SK-N-SH (cell line): Measurements from ENCODE around the gene BRCA1. TPM values are rescaled to one million over a fixed set of nuclear protein-coding genes. Genes with fewer than 3 reads are reported as not detected.

ENCODE experiments used
- CTCF ChIA-PET: fragments of 300-600, 350-600 bp; formaldehyde crosslinking; extraction: SDS; loops from one replicate; lab custom pipeline; 2021; lab: Yijun Ruan, JAX
- POLR2A ChIA-PET: fragments of 350-600 bp; sonication (Branson Sonifier 250); formaldehyde crosslinking; extraction: SDS; loops from one replicate; lab custom pipeline; 2020; ENCODE audit warnings: antibody characterized with exemption, inconsistent platforms; lab: Yijun Ruan, JAX
- DNase-seq: peaks from one replicate; pipeline ENCODE4 v3.0.0; 2012
- H2AFZ ChIP-seq: fragments of 200-600 bp; sonication (generic); 2 replicates; pipeline ENCODE4 v1.8.1; 2016; ENCODE audit warnings: antibody characterized with exemption, mild to moderate bottlenecking, low read depth
- H3F3A ChIP-seq: fragments of 200-600 bp; sonication (generic); replicated peaks from 2 replicates; pipeline ENCODE3; 2016; ENCODE audit warnings: antibody characterized with exemption, mild to moderate bottlenecking; ENCODE audit not compliant: insufficient read depth
- H3K27ac ChIP-seq, 2 experiments: fragments of 200-500 bp in 1 of 2; fragments of 200-600 bp in 1 of 2; sonication (Bioruptor generic) in 1 of 2; sonication (generic), shearing (Covaris generic) in 1 of 2; 2 replicates each; pipeline versions ENCODE4 v1.5.1 to v1.6.1; 2014 to 2016; ENCODE audit warnings: low read depth in 2 of 2, inconsistent platforms in 1 of 2, low read length in 1 of 2, mild to moderate bottlenecking in 1 of 2, mixed read lengths in 1 of 2
- H3K27me3 ChIP-seq: fragments of 200-600 bp; sonication (generic), shearing (Covaris generic); 2 replicates; pipeline ENCODE4 v1.6.1; 2016; ENCODE audit warnings: mixed run types; ENCODE audit not compliant: insufficient read depth
- H3K36me3 ChIP-seq, 2 experiments: fragments of 200-500 bp in 1 of 2; fragments of 200-600 bp in 1 of 2; sonication (Bioruptor generic) in 1 of 2; sonication (generic) in 1 of 2; replicated peaks in 1 of 2; 2 replicates each; pipeline versions ENCODE3 to v1.5.1; 2014 to 2016; ENCODE audit warnings: low read length in 1 of 2, mild to moderate bottlenecking in 1 of 2; ENCODE audit not compliant: insufficient read depth in 2 of 2, control insufficient read depth in 1 of 2
- H3K4me1 ChIP-seq, 2 experiments: fragments of 200-500 bp in 1 of 2; fragments of 200-600 bp in 1 of 2; sonication (Bioruptor generic) in 1 of 2; sonication (generic), shearing (Covaris generic) in 1 of 2; 2 replicates each; pipeline versions ENCODE4 v1.5.1 to v1.6.1; 2014 to 2016; ENCODE audit warnings: low read depth in 1 of 2, low read length in 1 of 2, mixed run types in 1 of 2; ENCODE audit not compliant: insufficient read depth in 2 of 2, control insufficient read depth in 1 of 2
- H3K4me2 ChIP-seq: fragments of 200-600 bp; sonication (generic), shearing (Covaris generic); 2 replicates; pipeline ENCODE4 v1.6.1; 2017; ENCODE audit warnings: mixed run types
- H3K4me3 ChIP-seq, 2 experiments: fragments of 200-500 bp in 1 of 2; fragments of 200-600 bp in 1 of 2; sonication (Bioruptor generic) in 1 of 2; sonication (generic), shearing (Covaris generic) in 1 of 2; 2 replicates each; pipeline versions ENCODE4 v1.5.1 to v1.8.1; 2014 to 2016; ENCODE audit warnings: low read depth in 2 of 2, inconsistent platforms in 1 of 2, low read length in 1 of 2, mild to moderate bottlenecking in 1 of 2, mixed read lengths in 1 of 2, moderate library complexity in 1 of 2
- H3K79me2 ChIP-seq: fragments of 200-600 bp; sonication (generic); 2 replicates; pipeline ENCODE4 v1.8.1; 2017; ENCODE audit warnings: mild to moderate bottlenecking; ENCODE audit not compliant: insufficient read depth
- H3K9ac ChIP-seq: fragments of 200-600 bp; sonication (generic); 2 replicates; pipeline ENCODE4 v1.6.1; 2017; ENCODE audit warnings: mixed run types
- H3K9me2 ChIP-seq: fragments of 200-600 bp; sonication (generic); 2 replicates; pipeline ENCODE4 v1.6.1; 2017; ENCODE audit warnings: mixed run types
- H3K9me3 ChIP-seq: fragments of 200-600 bp; sonication (generic); 2 replicates; pipeline ENCODE4 v1.6.1; 2017; ENCODE audit warnings: mixed run types, mild to moderate bottlenecking, moderate library complexity
- H4K20me1 ChIP-seq: fragments of 200-600 bp; sonication (generic); 2 replicates; pipeline ENCODE4 v1.6.1; 2017; ENCODE audit warnings: mild to moderate bottlenecking, mixed run types; ENCODE audit not compliant: insufficient read depth
- CTCF ChIP-seq: fragments of 200-600 bp; sonication (generic); IDR thresholded peaks from 2 replicates; pipeline ENCODE4 v1.6.1; 2017; ENCODE audit warnings: antibody characterized with exemption, mild to moderate bottlenecking, moderate library complexity
- ELF1 ChIP-seq: IDR thresholded peaks from 2 replicates; pipeline ENCODE4 v1.4.0; 2012
- EZH2phosphoT487 ChIP-seq: fragments of 200-600 bp; sonication (generic); IDR thresholded peaks from 2 replicates; pipeline ENCODE4 v1.6.1; 2017; ENCODE audit warnings: low read depth, mixed run types, mild to moderate bottlenecking, antibody characterized with exemption, moderate library complexity, borderline replicate concordance
- FOXM1 ChIP-seq: IDR thresholded peaks from 2 replicates; pipeline ENCODE4 v1.4.0; 2012; ENCODE audit warnings: low read depth, mild to moderate bottlenecking
- GABPA ChIP-seq: IDR thresholded peaks from 2 replicates; pipeline ENCODE4 v1.4.0; 2012; ENCODE audit warnings: low read depth, mild to moderate bottlenecking
- GATA2 ChIP-seq: sonication (generic); formaldehyde crosslinking; IDR thresholded peaks from 2 replicates; pipeline ENCODE4 v1.5.0; 2020; ENCODE audit warnings: mild to moderate bottlenecking, missing genetic modification reagents
- IRF3 ChIP-seq: fragments of 150-350 bp; IDR thresholded peaks from 2 replicates; pipeline ENCODE4 v1.6.1; 2016; ENCODE audit warnings: mild to moderate bottlenecking, low read depth, low read length
- JUND ChIP-seq: IDR thresholded peaks from 2 replicates; pipeline ENCODE4 v1.4.0; 2012
- MAX ChIP-seq: IDR thresholded peaks from 2 replicates; pipeline ENCODE4 v1.4.0; 2012; ENCODE audit warnings: low read depth
- PBX3 ChIP-seq: IDR thresholded peaks from 2 replicates; pipeline ENCODE4; 2012
- POLR2AphosphoS5 ChIP-seq: IDR thresholded peaks from 2 replicates; pipeline ENCODE4 v1.6.1; 2012; ENCODE audit warnings: low read depth, low read length
- REST ChIP-seq: IDR thresholded peaks from 2 replicates; pipeline ENCODE4 v1.6.1; 2012; ENCODE audit warnings: mild to moderate bottlenecking, low read depth, low read length, moderate library complexity
- RFX5 ChIP-seq: IDR thresholded peaks from 2 replicates; pipeline ENCODE4 v1.6.1; 2012; ENCODE audit warnings: mild to moderate bottlenecking, improper control_type of control experiment, low read length
- SMC3 ChIP-seq: IDR thresholded peaks from 2 replicates; pipeline ENCODE4 v1.6.1; 2012; ENCODE audit warnings: low read depth, low read length, improper control_type of control experiment
- TAF1 ChIP-seq: IDR thresholded peaks from 2 replicates; pipeline ENCODE4 v1.6.1; 2012; ENCODE audit warnings: low read depth, mild to moderate bottlenecking, low read length, moderate library complexity, borderline replicate concordance
- USF1 ChIP-seq: IDR thresholded peaks from 2 replicates; pipeline ENCODE4 v1.4.0; 2012; ENCODE audit warnings: low read depth, borderline replicate concordance
- ZBTB33 ChIP-seq: IDR thresholded peaks from 2 replicates; pipeline ENCODE4 v1.4.0; 2012; ENCODE audit warnings: low read depth, borderline replicate concordance
- WGBS: methylation state at CpG from one replicate; pipeline ENCODE4 v1.1.6; 2017; ENCODE audit warnings: low lambda C conversion rate; 5-methylcytosine and 5-hydroxymethylcytosine counted together
- polyA plus RNA-seq, 3 experiments: library from polyadenylated mRNA; depleted of rRNA; stranded (reverse); fragments of >200 nt; gene quantifications; 2 replicates each; pipeline ENCODE4 v1.2.3, GENCODE V29; 2012

BRCA1 gene
- polyA plus RNA-seq, 1 of the 3 experiments (the other 2 are of a cell fraction): 11.2 TPM

- Histone ChIP-seq H3K36me3 (no peaks in the 10 kb centered on the region), H4K20me1 (no peaks in the 10 kb centered on the region), H3K4me3 (no peak overlapping the region), H3F3A (no peaks in the 10 kb centered on the region), H3K4me1 (peaks cover 0 to 18% of the 10 kb centered on the region in 2 experiments; a peak in 1 of 4 replicates), H3K9me3 (no peaks in the 10 kb centered on the region), H3K27ac (no peak overlapping the region), H3K9ac (no peak overlapping the region), H3K4me2 (no peak overlapping the region), H3K27me3 (no peaks in the 10 kb centered on the region), H2AFZ (no peak overlapping the region), H3K9me2 (no peaks in the 10 kb centered on the region), H3K79me2 (no peaks in the 10 kb centered on the region)
- 79% methylated on average over 6 of the region's 6 CpGs for WGBS
- DNase-seq: no peak
- TF ChIP-seq EZH2phosphoT487 (no peak), GATA2 (CRISPR knock-in tag) (no peak), IRF3 (no peak), MAX (no peak), REST (no peak), RFX5 (no peak), FOXM1 (no peak), POLR2AphosphoS5 (no peak), USF1 (no peak), ELF1 (no peak), JUND (no peak), SMC3 (no peak), ZBTB33 (no peak), PBX3 (no peak), GABPA (no peak), CTCF (no peak), TAF1 (no peak)
- ChIA-PET CTCF (interaction anchor here (1.6 kb wide), 1 partner anchor 26 kb away, joined by 5 read pairs; no protein-coding TSS in a partner anchor), POLR2A (no interaction called here)
Measured at GRCh38 chr17:43030137-43030767, 94.9 kb downstream of the BRCA1 start.
